ENCODE measurements around the gene TMSB4X.
"Not testable (repeated sequence)": the region's sequence is repeated elsewhere in the genome, so short reads cannot be mapped to it uniquely, and the experiment has no call there.

TMSB4X gene

GRCh38 chrX:12979616-12980015 is 4.7 kb downstream of the TMSB4X start:
- no peak for DNase-seq (ENCODE audit: extremely low read depth, insufficient read length)
- no peaks in the 10 kb centered on the region; the same call in 1 of the 2 replicates for H3K36me3 ChIP-seq (ENCODE audit: control insufficient read depth, insufficient read depth, low read length)
- H3K4me3 ChIP-seq (replicated peaks; ENCODE audit: low read depth, low read length): no peak overlapping the region
- no peak for TF ChIP-seq CTCF (IDR thresholded peaks at IDR 0.05; ENCODE audit: insufficient read depth, low read length, poor library complexity, severe bottlenecking)
- no peaks in the 10 kb centered on the region for H3K27me3 ChIP-seq (replicated peaks; ENCODE audit: control insufficient read depth, insufficient read depth, low read length)

- DNase-seq (ENCODE audit: extremely low read depth, insufficient read length); H3K27me3 ChIP-seq (replicated peaks; ENCODE audit: control insufficient read depth, insufficient read depth, low read length); H3K4me3 ChIP-seq (replicated peaks; ENCODE audit: low read depth, low read length); H3K36me3 ChIP-seq (ENCODE audit: control insufficient read depth, insufficient read depth, low read length): not testable (repeated sequence)
These were observed 5.1 kb downstream of the TMSB4X start for GRCh38 chrX:12980039-12980438.

- no peak for TF ChIP-seq CTCF (IDR thresholded peaks at IDR 0.05; ENCODE audit: insufficient read depth, low read length, poor library complexity, severe bottlenecking)
- no peaks in the 10 kb centered on the region for H3K27me3 ChIP-seq (replicated peaks; ENCODE audit: control insufficient read depth, insufficient read depth, low read length)
- no peak overlapping the region for H3K4me3 ChIP-seq (replicated peaks; ENCODE audit: low read depth, low read length)
- DNase-seq (ENCODE audit: extremely low read depth, insufficient read length): no peak
- H3K36me3 ChIP-seq (ENCODE audit: control insufficient read depth, insufficient read depth, low read length): no peaks in the 10 kb centered on the region
These were observed 7.0 kb downstream of the TMSB4X start for GRCh38 chrX:12981880-12982279.

- no peak for DNase-seq (ENCODE audit: extremely low read depth, insufficient read length)
- H3K27me3 ChIP-seq (replicated peaks; ENCODE audit: control insufficient read depth, insufficient read depth, low read length): no peaks in the 10 kb centered on the region
- no peak for TF ChIP-seq CTCF (IDR thresholded peaks at IDR 0.05; ENCODE audit: insufficient read depth, low read length, poor library complexity, severe bottlenecking)
- no peak overlapping the region; the same call in 1 of the 2 replicates for H3K4me3 ChIP-seq (replicated peaks; ENCODE audit: low read depth, low read length)
- H3K36me3 ChIP-seq (ENCODE audit: control insufficient read depth, insufficient read depth, low read length): no peaks in the 10 kb centered on the region
These were observed 9.9 kb downstream of the TMSB4X start for GRCh38 chrX:12984603-12985319.

- no peak for TF ChIP-seq CTCF (IDR thresholded peaks at IDR 0.05; ENCODE audit: insufficient read depth, low read length, poor library complexity, severe bottlenecking)
- Histone ChIP-seq H3K36me3 (ENCODE audit: control insufficient read depth, insufficient read depth, low read length) (no peaks in the 10 kb centered on the region), H3K4me3 (replicated peaks; ENCODE audit: low read depth, low read length) (no peak overlapping the region), H3K27me3 (replicated peaks; ENCODE audit: control insufficient read depth, insufficient read depth, low read length) (no peaks in the 10 kb centered on the region)
- DNase-seq (ENCODE audit: extremely low read depth, insufficient read length): no peak
These were observed 10.4 kb downstream of the TMSB4X start for GRCh38 chrX:12985331-12985730.

GRCh38 chrX:12986164-12986779 is 11.4 kb downstream of the TMSB4X start:
- no peak for TF ChIP-seq CTCF (IDR thresholded peaks at IDR 0.05; ENCODE audit: insufficient read depth, low read length, poor library complexity, severe bottlenecking)
- no peak for DNase-seq (ENCODE audit: extremely low read depth, insufficient read length)
- H3K27me3 ChIP-seq (replicated peaks; ENCODE audit: control insufficient read depth, insufficient read depth, low read length): no peaks in the 10 kb centered on the region
- H3K4me3 ChIP-seq (replicated peaks; ENCODE audit: low read depth, low read length): no peak overlapping the region; the same call in 1 of the 2 replicates
- no peaks in the 10 kb centered on the region for H3K36me3 ChIP-seq (ENCODE audit: control insufficient read depth, insufficient read depth, low read length)

All from GM06990 (cell line).